ENCODE data around the gene GNAL. TPM values are rescaled to one million over a fixed set of nuclear protein-coding genes. Genes with fewer than 3 reads are reported as not detected.

Gene GNAL
- total RNA-seq, 2 donors from 2014 or later, result 0.55 to 1.6 TPM

DNA sequence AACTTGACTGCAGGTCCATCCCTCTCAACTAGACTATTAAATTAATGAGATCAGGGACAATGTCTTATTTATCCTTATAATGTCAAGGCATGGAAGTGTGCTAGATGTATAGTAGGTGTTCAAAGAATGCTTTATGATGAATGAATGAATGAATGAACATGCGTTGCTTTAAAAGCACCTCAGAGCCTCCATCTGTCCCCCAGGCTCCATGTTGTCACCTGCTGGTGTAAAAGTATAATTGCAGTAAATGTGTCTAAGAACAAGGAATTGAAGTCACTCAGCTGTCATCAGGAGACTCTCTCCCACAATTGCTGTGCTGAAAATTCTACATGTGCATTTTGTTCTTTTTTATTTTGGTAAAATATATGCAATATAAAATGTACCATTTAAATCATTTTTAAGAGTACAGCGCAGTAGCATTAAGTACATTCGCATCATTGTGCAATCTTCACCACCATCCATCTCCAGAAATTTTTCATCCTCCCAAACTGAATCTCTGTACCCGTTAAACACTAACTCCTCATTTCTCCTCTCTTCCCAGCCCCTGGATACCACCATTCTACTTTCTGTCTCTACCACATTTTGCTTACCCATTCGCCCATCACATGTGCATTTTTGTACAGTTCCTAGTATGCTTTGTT is 52.6 kb downstream of the GNAL start:
- Mint-ChIP-seq H3K9me3 (no peaks in the 10 kb centered on the region), H3K4me3 (no peak overlapping the region), H3K4me1 (ENCODE audit: low read depth) (no peaks in the 10 kb centered on the region), H3K27ac (no peak overlapping the region), H3K36me3 (ENCODE audit: insufficient read depth in 2 of 2) (no peaks in the 10 kb centered on the region), H3K27me3 (ENCODE audit: low read depth) (peaks cover 30% of the 10 kb centered on the region)
- ATAC-seq (replicated peaks in 1 of 2) (peak in 1 of 2 donors; percentile 48), DNase-seq (no peak)

DNA sequence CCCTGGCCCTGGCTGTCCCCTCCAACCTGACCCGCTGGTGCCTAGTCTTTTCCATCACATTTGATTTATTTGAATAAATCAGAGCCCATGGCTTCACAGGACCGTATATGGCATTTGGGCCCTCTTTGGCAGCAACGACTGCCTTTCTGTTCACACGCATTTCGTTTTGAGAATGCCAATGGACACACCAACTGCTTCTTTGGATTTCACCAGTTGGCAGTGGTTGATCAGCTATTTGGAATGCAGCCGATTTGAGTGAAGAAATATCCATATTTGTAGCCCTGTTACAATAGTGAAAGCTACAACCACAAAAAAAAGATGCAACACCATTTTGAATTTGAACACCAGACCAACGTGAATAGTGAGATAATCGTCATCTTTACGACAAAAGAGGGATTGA is 56.5 kb downstream of the GNAL start:
- ATAC-seq (replicated peaks in 1 of 2) (no peak), DNase-seq (no peak)
- H3K27me3 Mint-ChIP-seq (ENCODE audit: low read depth), result peaks cover 47% of the 10 kb centered on the region

DNA sequence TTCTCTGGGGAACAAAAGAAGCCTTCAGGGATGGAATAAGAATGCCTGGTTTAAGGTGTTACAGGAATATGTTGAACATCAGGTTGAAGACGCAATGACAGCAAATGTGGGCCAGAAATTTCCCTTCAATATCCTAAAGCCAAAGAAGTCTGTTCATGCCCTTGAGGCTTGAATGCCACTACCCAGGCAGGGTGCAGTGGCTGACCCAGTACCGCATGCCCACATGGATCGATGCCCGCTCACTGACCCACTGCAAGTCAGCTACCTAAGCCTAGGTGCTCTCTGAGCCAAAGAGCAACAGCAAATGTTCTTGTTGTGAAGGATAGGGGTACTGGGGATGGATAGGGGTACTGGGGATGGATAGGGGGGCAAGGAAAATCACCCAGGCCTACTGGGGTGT is 58.2 kb downstream of the GNAL start:
- peaks cover 9% of the 10 kb centered on the region for H3K4me1 Mint-ChIP-seq (ENCODE audit: low read depth)
- peaks cover 58% of the 10 kb centered on the region for H3K27me3 Mint-ChIP-seq (ENCODE audit: low read depth)
- no peak overlapping the region for H3K27ac Mint-ChIP-seq
- no peaks in the 10 kb centered on the region for H3K36me3 Mint-ChIP-seq (ENCODE audit: insufficient read depth in 2 of 2)
- DNase-seq (no peak), ATAC-seq (replicated peaks in 1 of 2) (no peak)
- no peak overlapping the region for H3K4me3 Mint-ChIP-seq
- H3K9me3 Mint-ChIP-seq, result no peaks in the 10 kb centered on the region

More for the DNA sequence above, 56.5 kb downstream of the GNAL start:
- Mint-ChIP-seq H3K9me3 (no peaks in the 10 kb centered on the region), H3K4me1 (ENCODE audit: low read depth) (no peaks in the 10 kb centered on the region), H3K27ac (no peak overlapping the region), H3K36me3 (ENCODE audit: insufficient read depth in 2 of 2) (no peaks in the 10 kb centered on the region), H3K4me3 (no peak overlapping the region)

DNA sequence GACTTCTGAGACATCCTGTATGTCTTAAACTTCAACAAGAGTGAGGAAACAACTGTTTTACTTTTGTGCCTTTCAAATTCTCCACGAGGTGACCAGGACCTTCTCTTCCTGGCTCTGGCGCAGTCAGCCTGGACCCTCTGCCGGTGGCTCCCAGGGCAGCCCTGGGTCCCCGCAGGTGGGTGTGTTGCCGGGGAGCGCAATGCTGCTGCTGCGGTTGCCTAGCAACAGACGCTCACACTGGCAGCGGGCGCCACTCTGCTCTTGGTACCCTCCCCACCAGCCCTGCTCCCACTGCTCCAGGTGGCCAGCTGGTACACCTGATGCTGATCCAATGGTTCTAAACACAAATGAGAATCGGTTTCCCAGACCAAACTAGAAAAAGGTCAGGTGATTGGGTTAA is 58.7 kb downstream of the GNAL start:
- no peak for DNase-seq
- no peaks in the 10 kb centered on the region for H3K36me3 Mint-ChIP-seq (ENCODE audit: insufficient read depth in 2 of 2)
- H3K27me3 Mint-ChIP-seq (ENCODE audit: low read depth), result peaks cover 59% of the 10 kb centered on the region
- H3K4me3 Mint-ChIP-seq, result no peak overlapping the region
- H3K4me1 Mint-ChIP-seq (ENCODE audit: low read depth), result peaks cover 11% of the 10 kb centered on the region
- no peaks in the 10 kb centered on the region for H3K9me3 Mint-ChIP-seq
- H3K27ac Mint-ChIP-seq, result no peak overlapping the region
- no peak for ATAC-seq (replicated peaks in 1 of 2)

GRCh38 chr18:11749305-11749704 is 60.2 kb downstream of the GNAL start:
- Mint-ChIP-seq H3K27me3 (ENCODE audit: low read depth) (peaks cover 60% of the 10 kb centered on the region), H3K4me3 (no peak overlapping the region), H3K9me3 (no peaks in the 10 kb centered on the region), H3K27ac (no peak overlapping the region), H3K36me3 (ENCODE audit: insufficient read depth in 2 of 2) (no peaks in the 10 kb centered on the region), H3K4me1 (ENCODE audit: low read depth) (peaks cover 11% of the 10 kb centered on the region)
- DNase-seq, result no peak
- no peak for ATAC-seq (replicated peaks in 1 of 2)

DNA sequence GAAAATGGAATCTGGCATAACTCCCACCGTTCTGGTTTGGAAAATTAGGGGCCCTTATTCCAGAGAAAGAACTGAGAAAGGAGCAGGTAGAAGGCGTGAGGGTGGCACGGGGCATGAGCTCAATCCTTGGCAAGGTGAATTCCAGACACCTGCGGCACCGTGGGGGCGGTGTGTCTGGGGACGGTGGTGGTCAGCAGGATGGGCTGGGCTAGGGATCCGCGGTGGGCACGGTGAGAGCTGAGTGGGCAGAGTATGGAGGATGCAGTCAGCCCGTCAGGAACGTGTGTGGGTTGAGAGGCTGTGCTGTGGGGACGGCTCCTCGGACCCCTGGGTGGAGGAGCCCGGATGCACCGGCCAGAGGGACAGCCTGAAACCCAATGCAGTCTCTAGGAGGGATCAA is 61.1 kb downstream of the GNAL start:
- Mint-ChIP-seq H3K27me3 (ENCODE audit: low read depth) (peaks cover 65% of the 10 kb centered on the region), H3K27ac (no peak overlapping the region), H3K4me1 (ENCODE audit: low read depth) (peaks cover 11% of the 10 kb centered on the region), H3K36me3 (ENCODE audit: insufficient read depth in 2 of 2) (no peaks in the 10 kb centered on the region), H3K9me3 (no peaks in the 10 kb centered on the region), H3K4me3 (no peak overlapping the region)
- ATAC-seq (replicated peaks in 1 of 2) (no peak), DNase-seq (no peak)

- Mint-ChIP-seq H3K9me3 (no peaks in the 10 kb centered on the region), H3K4me3 (peak overlapping the region; percentile 17 to 29), H3K4me1 (ENCODE audit: low read depth) (peaks cover 11% of the 10 kb centered on the region), H3K27ac (no peak overlapping the region), H3K27me3 (ENCODE audit: low read depth) (peaks cover 70% of the 10 kb centered on the region), H3K36me3 (ENCODE audit: insufficient read depth in 2 of 2) (no peaks in the 10 kb centered on the region)
- ATAC-seq (replicated peaks in 1 of 2), result no peak
- no peak for DNase-seq
Measured at GRCh38 chr18:11750581-11751310, 61.7 kb downstream of the GNAL start.

- no peak overlapping the region for H3K27ac Mint-ChIP-seq
Measured at GRCh38 chr18:11751341-11752115, 62.5 kb downstream of the GNAL start.

GRCh38 chr18:11752116-11752911 is 63.2 kb downstream of the GNAL start:
- no peaks in the 10 kb centered on the region for H3K9me3 Mint-ChIP-seq
- H3K4me1 Mint-ChIP-seq (ENCODE audit: low read depth), result peaks cover 11% of the 10 kb centered on the region
- no peak overlapping the region for H3K27ac Mint-ChIP-seq
- DNase-seq (peak; percentile 22 to 28), ATAC-seq (replicated peaks in 1 of 2) (peak; percentile 66 to 79)
- H3K4me3 Mint-ChIP-seq, result peak overlapping the region; percentile 81 to 82
- H3K27me3 Mint-ChIP-seq (ENCODE audit: low read depth), result peaks cover 69% of the 10 kb centered on the region
- no peaks in the 10 kb centered on the region for H3K36me3 Mint-ChIP-seq (ENCODE audit: insufficient read depth in 2 of 2)

More at GRCh38 chr18:11751341-11752115, 62.5 kb downstream of the GNAL start:
- DNase-seq (no peak), ATAC-seq (replicated peaks in 1 of 2) (no peak)
- H3K36me3 Mint-ChIP-seq (ENCODE audit: insufficient read depth in 2 of 2), result no peaks in the 10 kb centered on the region
- H3K4me3 Mint-ChIP-seq, result peak overlapping the region; percentile 81 to 82
- H3K27me3 Mint-ChIP-seq (ENCODE audit: low read depth), result peaks cover 69% of the 10 kb centered on the region
- H3K9me3 Mint-ChIP-seq, result no peaks in the 10 kb centered on the region
- peaks cover 11% of the 10 kb centered on the region for H3K4me1 Mint-ChIP-seq (ENCODE audit: low read depth)

- Mint-ChIP-seq H3K4me3 (no peak overlapping the region), H3K36me3 (ENCODE audit: insufficient read depth in 2 of 2) (no peaks in the 10 kb centered on the region), H3K27me3 (ENCODE audit: low read depth) (peaks cover 66% of the 10 kb centered on the region), H3K27ac (no peak overlapping the region), H3K9me3 (no peaks in the 10 kb centered on the region), H3K4me1 (ENCODE audit: low read depth) (peaks cover 11% of the 10 kb centered on the region)
- DNase-seq (no peak), ATAC-seq (replicated peaks in 1 of 2) (no peak)
Measured at GRCh38 chr18:11754979-11755378, 65.9 kb downstream of the GNAL start.

DNA sequence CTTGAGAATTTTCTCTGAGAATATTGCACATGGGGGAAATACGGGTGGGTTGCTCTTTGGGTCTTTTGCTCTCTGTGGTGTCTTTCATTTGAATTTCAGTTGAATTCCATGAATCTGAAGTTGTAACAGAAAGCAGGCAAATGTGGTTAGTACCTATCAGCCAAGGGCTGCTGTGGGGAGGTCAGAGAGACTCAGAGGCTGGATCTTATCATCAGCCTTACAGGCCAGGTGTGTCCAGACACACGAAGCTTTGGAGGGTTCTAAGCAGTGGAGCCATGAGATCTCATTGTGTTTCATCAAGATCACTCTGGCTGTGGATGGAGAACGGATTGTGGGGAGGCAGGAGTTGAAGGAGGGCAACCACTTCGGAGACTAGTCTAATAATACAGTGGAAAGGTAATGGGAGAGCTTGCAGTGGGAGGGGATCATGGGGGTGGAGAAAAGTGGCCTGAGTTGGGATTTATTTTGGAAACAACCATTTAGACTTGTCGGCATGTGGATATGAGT is 68.1 kb downstream of the GNAL start:
- ATAC-seq (replicated peaks in 1 of 2) (no peak), DNase-seq (no peak)
- Mint-ChIP-seq H3K27me3 (ENCODE audit: low read depth) (peaks cover 48% of the 10 kb centered on the region), H3K27ac (no peak overlapping the region), H3K36me3 (ENCODE audit: insufficient read depth in 2 of 2) (no peaks in the 10 kb centered on the region), H3K4me1 (ENCODE audit: low read depth) (peaks cover 3% of the 10 kb centered on the region), H3K4me3 (no peak overlapping the region), H3K9me3 (no peaks in the 10 kb centered on the region)

DNA sequence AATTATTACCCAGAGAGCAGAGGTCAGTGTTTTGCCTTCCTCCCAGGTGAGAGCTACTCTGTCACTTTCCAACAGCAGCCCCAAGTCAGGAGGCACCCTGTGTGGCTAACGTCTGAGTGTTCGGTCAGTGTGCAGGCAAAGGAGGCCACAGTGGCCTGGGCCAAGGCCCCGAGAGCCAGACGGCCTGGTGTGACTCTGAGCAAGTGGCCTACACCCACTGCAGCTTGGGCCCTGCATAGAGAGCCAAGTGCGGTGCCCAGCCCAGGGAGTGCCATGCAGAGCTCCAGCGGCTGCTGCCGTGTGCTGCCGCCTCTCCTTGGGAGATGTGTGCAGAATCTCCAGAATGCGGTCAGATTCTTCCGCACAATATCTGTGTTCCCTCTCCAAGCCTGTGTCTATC is 70.4 kb downstream of the GNAL start:
- no peaks in the 10 kb centered on the region for H3K9me3 Mint-ChIP-seq
- ATAC-seq (replicated peaks in 1 of 2), result no peak
- DNase-seq, result no peak
- H3K4me1 Mint-ChIP-seq (ENCODE audit: low read depth), result no peaks in the 10 kb centered on the region
- no peak overlapping the region for H3K27ac Mint-ChIP-seq
- no peaks in the 10 kb centered on the region for H3K36me3 Mint-ChIP-seq (ENCODE audit: insufficient read depth in 2 of 2)
- H3K4me3 Mint-ChIP-seq, result no peak overlapping the region
- H3K27me3 Mint-ChIP-seq (ENCODE audit: low read depth), result peaks cover 30% of the 10 kb centered on the region

Data from activated T-cell treated with anti-CD3 and anti-CD28 coated beads, Interleukin-2, amount 50 U/mL, for 72 hours (primary cell).